Fibroblast of the aortic adventitia (primary cell): ENCODE results near the gene TMEM44. TPM values are rescaled to one million over a fixed set of nuclear protein-coding genes. Genes with fewer than 3 reads are reported as not detected.
A peak's percentile ranks its signal among the peaks of the same experiment; 100 is the strongest.
"Not testable (repeated sequence)": the region's sequence is repeated elsewhere in the genome, so short reads cannot be mapped to it uniquely, and the experiment has no call there.

ENCODE experiments used
- DNase-seq: peaks from one replicate; pipeline ENCODE4 v3.0.0-alpha.2; 2010; ENCODE audit warnings: low read depth
- H3K4me3 ChIP-seq: 2 replicates; pipeline ENCODE4 v1.5.1; 2011; ENCODE audit warnings: low read depth, mild to moderate bottlenecking, control low read depth, low read length, moderate library complexity
- CTCF ChIP-seq: IDR thresholded peaks from 2 replicates; pipeline ENCODE4 v1.5.1; 2011; ENCODE audit warnings: mild to moderate bottlenecking, low read length, control low read depth, inconsistent platforms; ENCODE audit not compliant: insufficient read depth
- total RNA-seq: library from RNA; depleted of rRNA; stranded (reverse); fragments of >200 nt; gene quantifications from 2 replicates; pipeline ENCODE4 v1.2.3, GENCODE V29; 2012; ENCODE audit warnings: low replicate concordance

TMEM44 gene
- total RNA-seq, 1 donor: 16.7 TPM

DNA sequence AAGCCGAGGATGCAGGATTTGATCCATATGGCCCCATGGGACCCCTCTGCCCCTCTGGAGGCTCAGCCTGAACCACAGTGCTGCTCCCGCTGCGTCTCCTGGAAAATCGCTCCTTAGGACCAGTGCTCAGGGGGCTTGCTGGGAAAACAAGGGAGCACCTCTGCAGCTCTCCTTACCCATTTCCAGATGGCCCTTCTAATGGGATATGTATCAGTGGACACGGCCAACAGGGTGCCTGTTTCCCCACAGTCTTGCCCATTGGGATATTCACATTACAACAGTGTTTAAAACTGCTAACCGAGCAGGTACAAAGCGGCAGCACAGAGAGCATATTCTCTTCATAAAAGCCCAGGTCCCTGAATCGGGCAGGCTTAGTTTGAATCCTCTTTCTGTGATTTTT is 27.1 kb downstream of the TMEM44 start:
- TF ChIP-seq CTCF: no peak
- no peak for DNase-seq
- no peak overlapping the region for H3K4me3 ChIP-seq

DNA sequence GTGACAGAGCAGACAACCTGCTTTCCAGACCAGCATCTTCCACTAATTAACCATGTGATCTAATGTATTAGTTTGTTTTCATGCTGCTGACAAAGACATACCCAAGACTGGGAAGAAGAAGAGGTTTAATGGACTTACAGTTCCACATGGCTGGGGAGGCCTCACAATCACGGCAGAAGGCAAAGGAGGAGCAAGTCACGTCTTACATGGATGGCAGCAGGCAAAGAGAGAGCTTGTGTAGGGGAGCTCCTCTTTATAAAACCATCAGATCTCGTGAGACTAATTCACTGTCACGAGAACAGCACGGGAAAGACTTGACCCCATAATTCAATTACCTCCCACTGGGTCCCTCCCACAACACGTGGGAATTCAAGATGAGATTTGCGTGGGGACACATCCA is 27.9 kb downstream of the TMEM44 start:
- not testable (repeated sequence) for H3K4me3 ChIP-seq, DNase-seq

DNA sequence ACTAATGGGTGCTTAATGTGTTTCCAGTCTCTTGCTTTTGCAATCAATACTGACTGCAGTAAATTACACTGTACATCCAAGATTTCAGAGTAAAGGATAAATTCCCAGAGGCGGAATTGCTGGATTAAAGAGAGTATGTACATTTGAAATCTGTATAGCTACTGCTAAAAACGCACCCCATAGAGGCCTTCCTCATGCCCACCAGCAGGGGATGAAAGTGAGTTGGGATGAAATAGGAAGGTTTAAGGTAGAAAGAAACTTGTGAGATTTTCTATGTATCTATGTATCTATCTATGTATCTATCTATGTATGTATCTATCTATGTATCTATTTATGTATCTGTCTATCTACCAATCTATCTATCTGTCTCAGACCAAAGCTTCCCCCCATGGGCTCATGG is 28.4 kb downstream of the TMEM44 start:
- TF ChIP-seq CTCF: peak; percentile 45
- no peak overlapping the region for H3K4me3 ChIP-seq
- DNase-seq: no peak

DNA sequence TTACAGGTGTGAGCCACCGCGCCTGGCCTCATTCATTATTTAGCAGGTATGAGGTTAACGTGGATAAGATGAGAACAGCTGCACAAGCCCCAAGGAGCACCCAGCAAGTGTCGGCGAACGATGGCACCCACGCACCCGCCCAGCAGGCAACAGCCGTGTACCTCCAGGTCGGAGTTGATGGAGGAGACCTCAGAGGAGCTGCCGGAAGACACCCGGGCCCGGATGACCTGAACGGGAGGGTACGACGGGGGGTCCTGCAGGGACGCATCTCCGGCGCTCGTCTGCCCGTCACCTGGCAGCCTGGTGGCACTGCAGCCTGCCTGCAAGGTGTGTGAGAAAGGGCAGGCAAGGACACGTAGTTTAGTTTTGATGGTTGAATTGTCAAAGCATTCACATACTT is 29.1 kb downstream of the TMEM44 start:
- DNase-seq: no peak
- no peak overlapping the region for H3K4me3 ChIP-seq
- TF ChIP-seq CTCF: no peak

DNA sequence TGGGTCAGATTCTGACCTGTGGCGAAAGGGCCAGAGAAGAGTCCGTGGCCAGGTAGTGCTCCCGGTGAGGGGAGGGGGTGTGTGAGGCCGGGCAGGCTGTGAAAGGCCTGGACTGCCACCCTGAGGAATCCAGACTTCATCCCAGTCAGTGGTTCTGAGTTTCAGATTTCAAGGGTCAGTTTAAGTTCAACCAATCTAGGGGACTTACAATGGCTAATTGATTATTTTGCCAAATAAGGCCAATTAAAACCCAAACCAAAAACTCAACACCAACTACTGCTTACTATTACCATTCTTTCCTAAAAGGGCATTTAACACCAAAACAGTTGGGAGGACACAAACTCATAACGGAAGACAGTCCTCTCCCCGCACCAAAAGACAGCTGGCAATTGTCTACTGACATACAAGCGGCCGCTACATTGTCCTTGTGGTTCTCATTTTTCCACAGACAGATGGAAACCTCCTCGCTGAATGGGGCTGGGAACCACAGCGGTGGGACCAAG is 30.5 kb downstream of the TMEM44 start:
- no peak for TF ChIP-seq CTCF
- H3K4me3 ChIP-seq: no peak overlapping the region
- DNase-seq: no peak

DNA sequence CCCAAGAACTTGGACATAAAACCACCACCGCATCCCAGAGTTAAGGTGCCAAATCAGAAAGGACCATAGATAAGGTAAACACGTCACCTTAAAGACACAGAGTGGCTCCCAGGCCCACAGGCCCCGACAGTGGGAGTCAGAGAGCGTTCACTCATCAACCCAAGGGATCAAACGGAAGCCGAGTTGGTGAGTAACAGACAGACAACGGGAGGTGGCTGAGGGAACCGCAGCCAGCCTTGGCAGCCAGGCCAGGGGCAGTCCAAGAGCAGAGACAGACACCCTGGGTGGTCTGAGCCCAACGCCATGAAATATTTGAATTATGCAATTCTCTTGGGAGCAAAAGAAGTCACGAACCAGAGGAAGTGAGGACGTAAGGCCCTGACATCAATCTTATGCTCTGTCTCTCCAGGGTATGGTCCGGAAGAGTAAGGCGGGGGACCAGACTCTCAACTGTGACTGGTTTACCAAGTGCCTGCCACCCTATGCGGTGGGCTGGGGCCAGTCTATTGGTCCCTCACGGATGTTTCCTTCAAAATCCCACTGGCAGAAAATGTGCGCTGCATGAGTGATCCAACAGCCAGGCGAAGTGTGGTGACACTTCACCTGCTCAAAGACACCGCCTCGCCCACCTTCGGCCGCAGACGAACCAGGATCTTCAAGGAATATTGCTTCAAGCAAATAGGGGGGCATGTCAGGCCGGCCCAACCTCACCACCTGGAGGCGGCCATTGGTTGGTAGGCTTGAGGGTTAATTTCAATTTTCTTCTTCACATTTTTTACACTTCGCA is 34.3 kb downstream of the TMEM44 start:
- no peak overlapping the region for H3K4me3 ChIP-seq

DNA sequence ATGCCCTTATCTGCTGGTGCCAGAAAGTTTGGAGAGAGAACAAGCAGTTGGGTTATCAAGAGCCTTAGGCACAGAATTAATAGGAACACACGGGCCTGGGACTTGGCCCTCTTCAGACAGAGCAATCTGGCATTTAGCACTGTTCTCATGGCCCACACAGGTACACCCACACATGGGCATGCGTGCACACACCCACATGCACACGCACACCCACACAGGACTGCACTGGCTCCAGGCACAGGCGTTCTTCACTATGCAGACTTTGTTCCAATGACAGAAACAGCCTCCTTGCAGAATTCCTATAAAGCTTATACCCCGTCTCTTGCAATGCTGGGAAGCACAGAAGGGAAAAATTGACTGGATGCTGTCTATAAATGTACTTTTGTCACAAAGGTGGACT is 36.3 kb downstream of the TMEM44 start:
- H3K4me3 ChIP-seq: no peak overlapping the region
- TF ChIP-seq CTCF: no peak
- no peak for DNase-seq

More for the DNA sequence above, 34.3 kb downstream of the TMEM44 start:
- no peak for TF ChIP-seq CTCF
- DNase-seq: peak; percentile 90
